LNCaP clone FGC (cell line): ENCODE results near the gene S100B.

ENCODE experiments used
- DNase-seq: peaks from one replicate; pipeline ENCODE4 v3.0.0-alpha.2; 2011; ENCODE audit warnings: low read depth
- H3K4me3 ChIP-seq: 2 replicates; pipeline ENCODE4 v1.5.1; 2011; ENCODE audit warnings: mild to moderate bottlenecking, low read depth, low read length, control low read depth
- TF ChIP-seq, protein P1 (sequence below): IDR thresholded peaks from 2 replicates; pipeline ENCODE4 v1.5.1; 2012; ENCODE audit warnings: mild to moderate bottlenecking; ENCODE audit not compliant: control insufficient read depth, insufficient read depth; ENCODE audit errors: extremely low read depth

Gene S100B

DNA sequence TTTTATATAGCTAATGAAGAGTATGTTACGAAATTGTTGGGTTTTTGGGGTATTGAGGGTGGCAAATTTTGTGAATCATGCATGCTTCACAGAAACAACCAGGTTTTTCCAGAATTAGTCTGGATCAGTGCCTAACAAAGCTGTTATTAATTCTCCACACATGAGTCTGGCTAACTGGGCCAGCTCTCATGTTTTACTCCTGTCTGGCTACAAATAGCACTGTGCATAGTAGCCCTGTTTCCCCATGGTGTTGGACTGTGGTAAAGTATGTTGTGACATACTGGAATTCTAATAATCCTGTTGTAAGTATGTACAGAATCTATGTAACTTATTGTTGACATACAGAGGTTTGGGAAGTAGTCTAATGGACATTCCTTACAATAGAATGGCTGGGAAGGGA, 35.8 kb downstream of the S100B start:
- TF ChIP-seq, protein P1, sequence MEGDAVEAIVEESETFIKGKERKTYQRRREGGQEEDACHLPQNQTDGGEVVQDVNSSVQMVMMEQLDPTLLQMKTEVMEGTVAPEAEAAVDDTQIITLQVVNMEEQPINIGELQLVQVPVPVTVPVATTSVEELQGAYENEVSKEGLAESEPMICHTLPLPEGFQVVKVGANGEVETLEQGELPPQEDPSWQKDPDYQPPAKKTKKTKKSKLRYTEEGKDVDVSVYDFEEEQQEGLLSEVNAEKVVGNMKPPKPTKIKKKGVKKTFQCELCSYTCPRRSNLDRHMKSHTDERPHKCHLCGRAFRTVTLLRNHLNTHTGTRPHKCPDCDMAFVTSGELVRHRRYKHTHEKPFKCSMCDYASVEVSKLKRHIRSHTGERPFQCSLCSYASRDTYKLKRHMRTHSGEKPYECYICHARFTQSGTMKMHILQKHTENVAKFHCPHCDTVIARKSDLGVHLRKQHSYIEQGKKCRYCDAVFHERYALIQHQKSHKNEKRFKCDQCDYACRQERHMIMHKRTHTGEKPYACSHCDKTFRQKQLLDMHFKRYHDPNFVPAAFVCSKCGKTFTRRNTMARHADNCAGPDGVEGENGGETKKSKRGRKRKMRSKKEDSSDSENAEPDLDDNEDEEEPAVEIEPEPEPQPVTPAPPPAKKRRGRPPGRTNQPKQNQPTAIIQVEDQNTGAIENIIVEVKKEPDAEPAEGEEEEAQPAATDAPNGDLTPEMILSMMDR, result no peak
- H3K4me3 ChIP-seq, result no peak overlapping the region
- peak; percentile 17 for DNase-seq

DNA sequence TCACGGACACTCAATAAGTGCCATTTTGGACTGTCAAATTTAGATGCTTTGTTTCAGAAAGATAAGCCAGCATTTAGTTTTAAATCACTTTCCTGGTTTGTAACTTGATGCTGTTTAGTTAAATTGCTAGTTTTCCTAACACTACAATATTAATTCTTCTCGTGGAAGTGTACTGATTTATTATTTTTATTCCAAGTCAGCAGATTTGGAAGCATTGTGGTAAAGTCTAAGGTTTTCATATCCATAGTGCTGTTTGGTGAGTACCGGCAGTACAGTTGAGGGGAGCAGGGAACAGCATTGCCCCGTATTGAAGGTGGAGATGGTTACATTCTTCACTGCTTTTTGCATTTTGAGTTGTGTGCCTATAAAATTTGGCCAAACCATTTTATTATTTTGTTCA, 36.3 kb downstream of the S100B start:
- TF ChIP-seq, protein P1, result no peak
- H3K4me3 ChIP-seq, result no peak overlapping the region
- DNase-seq, result no peak

DNA sequence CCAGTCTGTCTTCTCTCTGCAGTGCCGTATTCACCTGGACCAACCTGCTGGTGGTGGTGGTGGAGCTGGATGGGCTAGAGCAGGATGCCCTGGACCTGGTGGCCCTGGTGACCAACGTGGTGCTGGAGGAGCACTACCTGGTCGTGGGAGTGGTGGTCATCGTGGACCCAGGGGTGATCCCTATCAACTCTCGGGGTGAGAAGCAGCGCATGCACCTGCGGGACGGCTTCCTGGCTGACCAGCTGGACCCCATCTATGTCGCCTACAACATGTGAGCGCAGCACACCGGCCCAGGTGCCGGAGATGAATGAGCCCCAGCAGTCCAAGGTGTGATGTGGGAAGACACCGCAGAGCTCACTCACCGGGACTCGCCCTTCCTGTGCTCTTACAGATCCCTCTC, 37.5 kb downstream of the S100B start:
- H3K4me3 ChIP-seq, result no peak overlapping the region
- no peak for DNase-seq
- TF ChIP-seq, protein P1, result no peak

DNA sequence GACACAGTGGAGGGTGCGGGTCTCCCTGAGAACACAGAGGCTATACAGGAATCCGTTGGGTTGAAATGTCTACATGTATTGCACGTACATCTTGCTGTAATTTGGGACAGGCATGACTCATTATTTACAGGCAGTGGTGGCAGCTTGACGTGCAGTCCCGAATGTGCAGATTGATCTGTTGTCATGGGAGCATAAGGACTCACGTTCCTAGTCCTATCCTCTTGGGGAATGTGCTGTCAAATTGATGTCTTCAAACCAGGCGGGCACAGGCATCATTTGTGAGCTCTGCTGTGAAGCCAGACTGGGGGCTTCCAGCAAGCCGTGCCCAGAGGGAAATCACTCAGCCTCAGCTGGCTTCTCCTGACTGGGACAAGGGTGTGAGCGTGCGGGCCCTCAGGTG, 40.5 kb downstream of the S100B start:
- DNase-seq, result no peak
- TF ChIP-seq, protein P1, result no peak
- no peak overlapping the region for H3K4me3 ChIP-seq

DNA sequence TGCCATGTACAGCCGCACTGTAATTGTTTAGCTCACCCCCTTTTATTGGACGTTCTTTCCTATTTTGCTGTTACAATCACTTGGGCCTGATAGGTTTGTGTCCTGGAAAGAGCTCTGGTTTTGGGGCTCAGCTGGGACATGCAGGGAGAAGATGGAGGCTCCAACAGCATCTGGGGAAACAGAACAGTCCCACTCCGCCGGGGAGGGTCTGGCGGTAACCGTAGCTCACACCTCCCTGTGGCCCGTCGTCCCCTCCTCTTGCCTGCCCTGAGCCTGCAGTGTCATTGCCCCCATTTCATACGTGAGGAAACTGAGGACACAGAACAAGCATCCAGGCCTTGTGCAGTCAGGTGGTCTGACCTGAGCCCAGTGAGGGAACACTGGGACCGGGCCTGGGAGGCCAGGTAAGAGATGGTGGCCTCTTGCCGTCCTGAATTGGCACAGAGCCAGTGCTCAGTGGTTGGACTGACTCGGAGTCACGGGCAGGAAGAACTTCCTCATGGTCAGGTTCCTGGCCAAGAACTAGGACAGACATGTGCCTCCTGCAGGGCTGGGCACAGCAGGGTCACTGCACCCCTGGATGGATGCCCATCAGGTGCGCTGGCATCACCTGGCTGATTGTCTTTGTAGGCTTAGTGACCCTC, 41.8 kb downstream of the S100B start:
- peak; percentile 52 for DNase-seq
- H3K4me3 ChIP-seq, result no peak overlapping the region
- TF ChIP-seq, protein P1, result no peak

DNA sequence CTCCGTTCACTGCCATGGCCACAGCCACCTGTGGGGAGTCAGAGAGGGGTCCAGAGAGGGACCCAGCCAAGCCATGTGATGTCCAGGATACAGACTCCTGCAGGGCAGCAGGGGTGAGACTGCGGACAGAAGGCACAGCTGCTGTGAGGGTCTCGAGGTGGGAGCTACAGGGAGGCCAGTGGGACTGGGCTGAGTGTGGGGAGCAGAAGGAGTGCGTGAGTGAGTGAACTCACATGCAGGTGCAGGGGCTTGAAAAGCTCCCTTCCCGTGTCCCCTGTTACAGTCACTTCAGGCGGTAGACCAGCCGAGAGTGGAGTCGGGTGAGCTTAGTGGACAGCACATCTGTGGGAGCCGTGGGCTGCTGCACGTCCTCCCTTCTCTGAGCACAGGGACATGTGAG, 42.4 kb downstream of the S100B start:
- no peak overlapping the region for H3K4me3 ChIP-seq
- TF ChIP-seq, protein P1, result no peak
- DNase-seq, result no peak

DNA sequence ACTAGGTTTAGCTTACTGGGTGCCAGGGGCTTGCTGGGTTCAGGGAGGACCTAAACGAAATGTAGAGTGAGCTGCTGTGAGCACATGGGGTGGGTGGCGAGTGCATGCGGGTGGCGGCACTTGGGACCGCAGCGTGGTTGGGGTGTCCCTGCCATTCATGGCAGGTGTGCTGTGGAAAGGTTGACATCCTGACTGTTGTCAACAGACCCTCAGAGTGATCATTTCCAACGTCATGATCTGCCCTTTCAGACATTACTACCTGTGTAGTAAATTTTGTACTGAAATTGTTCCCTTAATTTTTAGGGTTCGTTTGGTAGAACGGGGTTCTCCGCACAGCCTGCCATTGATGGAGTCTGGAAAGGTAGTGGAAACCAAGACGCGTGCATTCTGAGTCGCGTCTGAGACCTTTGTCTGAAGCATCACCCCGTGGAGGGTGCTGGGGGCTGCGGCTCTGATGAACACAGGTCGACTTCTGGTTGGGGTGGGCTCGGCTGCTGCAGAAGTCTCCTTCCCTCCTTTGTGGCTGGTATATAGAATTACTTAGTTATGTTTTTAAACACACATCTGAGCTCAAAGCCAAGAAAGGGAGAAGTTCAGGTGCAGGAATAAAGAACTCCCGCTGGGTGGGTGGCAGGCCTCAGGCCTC, 43.3 kb downstream of the S100B start:
- DNase-seq, result no peak
- TF ChIP-seq, protein P1, result no peak
- no peak overlapping the region for H3K4me3 ChIP-seq
